ENCODE results near the gene RARS2. TPM values are rescaled to one million over a fixed set of nuclear protein-coding genes. Genes with fewer than 3 reads are reported as not detected.
A peak's percentile ranks its signal among the peaks of the same experiment; 100 is the strongest.

The RARS2 gene
- total RNA-seq, 2 experiments from 2014 or later, result 23.2 to 24.3 TPM

DNA sequence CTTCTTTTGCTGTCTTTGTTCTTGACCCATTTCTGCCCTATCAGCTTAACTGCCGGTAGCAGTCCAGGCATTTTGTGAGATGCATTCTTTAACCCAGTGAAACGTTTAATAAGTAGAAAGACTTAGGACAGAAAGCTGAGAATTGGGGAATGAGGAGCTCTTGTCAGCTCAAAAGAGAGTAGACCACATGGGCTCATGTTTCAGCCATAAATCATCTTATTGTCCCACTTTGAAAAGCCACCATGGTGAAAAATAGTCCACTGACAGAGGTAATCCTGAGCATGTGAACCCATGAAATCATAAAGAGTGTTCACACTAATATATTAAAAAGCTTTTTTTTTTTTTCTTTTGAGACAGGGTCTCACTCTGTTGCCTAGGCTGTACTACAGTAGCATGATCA is 16.4 kb upstream of the RARS2 start:
- POLR2A ChIA-PET, result interaction anchor here (1.1 kb wide), 1 partner anchor 17 kb away, joined by 3 read pairs; the partner anchor contains the start of gene RARS2
- H3K9me3 Mint-ChIP-seq, result no peaks in the 10 kb centered on the region
- H3K27me3 Mint-ChIP-seq, result no peaks in the 10 kb centered on the region
- H3K36me3 Mint-ChIP-seq (ENCODE audit: low read depth), result peaks cover 13% of the 10 kb centered on the region
- no peaks in the 10 kb centered on the region for H3K4me1 Mint-ChIP-seq
- no peak overlapping the region for H3K27ac Mint-ChIP-seq
- CTCF ChIA-PET, result no interaction called here
- no peak for DNase-seq
- no peak overlapping the region for H3K4me3 Mint-ChIP-seq

DNA sequence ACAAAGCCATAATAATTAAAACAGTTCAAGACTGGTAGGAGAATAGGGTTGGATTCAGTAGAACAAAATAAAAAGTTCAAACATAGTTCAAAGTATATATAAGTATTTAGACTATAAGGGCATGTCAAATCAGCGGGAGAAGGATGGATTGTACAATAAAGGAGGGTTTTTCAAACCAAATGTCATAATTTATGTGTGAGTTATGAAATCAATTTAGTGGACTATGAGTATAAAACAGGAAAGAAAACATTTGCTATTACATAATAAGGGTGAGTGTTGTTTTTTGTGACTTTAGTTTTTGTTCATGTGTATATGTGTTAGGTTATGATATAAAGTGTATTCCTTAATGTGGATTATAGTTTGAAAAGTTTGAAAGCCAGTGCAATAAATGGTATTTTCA is 10.8 kb upstream of the RARS2 start:
- H3K27me3 Mint-ChIP-seq, result no peaks in the 10 kb centered on the region
- H3K4me3 Mint-ChIP-seq, result no peak overlapping the region
- H3K4me1 Mint-ChIP-seq, result no peaks in the 10 kb centered on the region
- ChIA-PET POLR2A (no interaction called here), CTCF (no interaction called here)
- H3K27ac Mint-ChIP-seq, result no peak overlapping the region
- H3K9me3 Mint-ChIP-seq, result no peaks in the 10 kb centered on the region
- H3K36me3 Mint-ChIP-seq (ENCODE audit: low read depth), result peaks cover 8% of the 10 kb centered on the region
- no peak for DNase-seq

DNA sequence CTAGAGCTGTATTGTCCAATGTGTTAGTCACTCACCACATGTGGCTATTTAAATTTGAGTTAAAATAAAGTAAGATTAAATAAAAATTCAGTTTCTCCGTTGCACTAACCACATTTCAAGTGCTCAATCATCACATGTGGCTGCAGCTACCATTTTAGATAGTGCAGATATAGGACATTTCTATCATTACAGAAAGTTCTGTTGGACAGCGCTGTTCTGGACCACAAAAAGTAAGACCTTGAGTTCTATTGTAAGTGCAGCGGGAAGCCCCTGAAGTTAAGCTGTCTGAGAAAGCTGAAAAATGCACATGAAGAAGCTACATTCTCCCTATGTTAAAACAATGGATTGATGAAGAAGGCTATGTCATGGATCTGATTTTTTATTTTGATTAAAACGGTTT is 1.2 kb upstream of the RARS2 start:
- Mint-ChIP-seq H3K27ac (no peak overlapping the region), H3K4me1 (peaks cover 56% of the 10 kb centered on the region), H3K9me3 (no peaks in the 10 kb centered on the region), H3K36me3 (ENCODE audit: low read depth) (peaks cover 53% of the 10 kb centered on the region), H3K4me3 (peak overlapping the region; percentile 88), H3K27me3 (no peaks in the 10 kb centered on the region)
- POLR2A ChIA-PET, result interaction anchor here (0.6 to 3.5 kb wide), 8 partner anchors 13 to 1912 kb away, joined by 3 to 38 read pairs (median 3); partner anchors contain the start of gene AKIRIN2
- CTCF ChIA-PET, result interaction anchor here (0.6 to 1.3 kb wide), 2 partner anchors 11 to 524 kb away, joined by 3 read pairs; no protein-coding TSS in a partner anchor
- DNase-seq, result no peak

DNA sequence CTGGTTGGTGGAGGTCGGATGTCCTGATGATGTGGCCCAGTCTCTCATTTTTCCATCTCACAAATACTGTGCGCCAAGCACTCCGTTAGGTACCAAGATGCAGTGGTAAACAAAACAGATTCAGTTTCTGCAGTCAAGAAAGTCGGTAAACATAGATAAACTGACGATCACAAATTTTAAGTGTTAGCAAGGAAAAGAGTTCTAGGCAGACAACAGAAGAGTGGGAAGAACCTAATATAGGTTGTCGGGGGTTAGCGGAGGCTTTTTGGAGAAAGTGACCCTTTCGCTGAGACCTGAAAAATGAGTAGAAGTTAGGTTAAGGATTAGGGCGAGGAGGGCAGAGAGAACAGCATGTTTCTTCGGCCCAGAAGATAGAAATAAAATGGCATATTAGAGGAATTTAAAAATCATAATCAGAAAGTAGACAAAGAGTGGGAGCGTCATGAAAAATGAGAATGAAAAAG is 662 bp upstream of the RARS2 start:
- Mint-ChIP-seq H3K27me3 (no peaks in the 10 kb centered on the region), H3K27ac (peak overlapping the region; percentile 77), H3K9me3 (no peaks in the 10 kb centered on the region), H3K4me1 (peaks cover 59% of the 10 kb centered on the region), H3K4me3 (peak overlapping the region; percentile 88), H3K36me3 (ENCODE audit: low read depth) (peaks cover 55% of the 10 kb centered on the region)
- ChIA-PET CTCF (interaction anchor here (1.2 to 1.5 kb wide), 3 partner anchors 12 to 116 kb away, joined by 3 to 4 read pairs (median 3); no protein-coding TSS in a partner anchor), POLR2A (interaction anchor here (0.9 to 3.5 kb wide), 8 partner anchors 11 to 1490 kb away, joined by 3 to 38 read pairs (median 4); partner anchors contain the start of genes AKIRIN2 and PNRC1)
- DNase-seq, result no peak

GRCh38 chr6:87588756-87589407 is 905 bp downstream of the RARS2 start:
- ChIA-PET POLR2A (interaction anchor here (0.8 to 3.5 kb wide), 22 partner anchors 9 to 1492 kb away, joined by 3 to 38 read pairs (median 3); partner anchors contain the start of genes AKIRIN2, PNRC1 and SLC35A1), CTCF (interaction anchor here (0.7 to 1.5 kb wide), 4 partner anchors 53 to 115 kb away, joined by 3 to 4 read pairs (median 3); partner anchors contain the start of gene AKIRIN2)
- Mint-ChIP-seq H3K27ac (peak overlapping the region; percentile 77), H3K9me3 (no peaks in the 10 kb centered on the region), H3K4me1 (peaks cover 55% of the 10 kb centered on the region), H3K27me3 (no peaks in the 10 kb centered on the region), H3K4me3 (peak overlapping the region; percentile 88), H3K36me3 (ENCODE audit: low read depth) (peaks cover 48% of the 10 kb centered on the region)
- no peak for DNase-seq

- H3K27ac Mint-ChIP-seq, result no peak overlapping the region
- no peaks in the 10 kb centered on the region for H3K27me3 Mint-ChIP-seq
- H3K36me3 Mint-ChIP-seq (ENCODE audit: low read depth), result peaks cover 64% of the 10 kb centered on the region
- CTCF ChIA-PET, result interaction anchor here (1.1 kb wide), 1 partner anchor 495 kb away, joined by 3 read pairs; no protein-coding TSS in a partner anchor
- peaks cover 48% of the 10 kb centered on the region for H3K4me1 Mint-ChIP-seq
- no peak for DNase-seq
- POLR2A ChIA-PET, result interaction anchor here (0.5 to 1.1 kb wide), 2 partner anchors 113 to 115 kb away, joined by 3 to 4 read pairs; partner anchors contain the start of gene AKIRIN2
- H3K4me3 Mint-ChIP-seq, result no peak overlapping the region
- no peaks in the 10 kb centered on the region for H3K9me3 Mint-ChIP-seq
These were observed 3.3 kb downstream of the RARS2 start for GRCh38 chr6:87586371-87587077.

GRCh38 chr6:87583822-87584221 is 6.0 kb downstream of the RARS2 start:
- POLR2A ChIA-PET, result interaction anchor here (1.6 kb wide), 1 partner anchor 9 kb away, joined by 3 read pairs; no protein-coding TSS in a partner anchor
- Mint-ChIP-seq H3K36me3 (ENCODE audit: low read depth) (peaks cover 70% of the 10 kb centered on the region), H3K4me3 (no peak overlapping the region), H3K27ac (no peak overlapping the region), H3K9me3 (no peaks in the 10 kb centered on the region), H3K27me3 (no peaks in the 10 kb centered on the region), H3K4me1 (peaks cover 30% of the 10 kb centered on the region)
- CTCF ChIA-PET, result no interaction called here
- no peak for DNase-seq

DNA sequence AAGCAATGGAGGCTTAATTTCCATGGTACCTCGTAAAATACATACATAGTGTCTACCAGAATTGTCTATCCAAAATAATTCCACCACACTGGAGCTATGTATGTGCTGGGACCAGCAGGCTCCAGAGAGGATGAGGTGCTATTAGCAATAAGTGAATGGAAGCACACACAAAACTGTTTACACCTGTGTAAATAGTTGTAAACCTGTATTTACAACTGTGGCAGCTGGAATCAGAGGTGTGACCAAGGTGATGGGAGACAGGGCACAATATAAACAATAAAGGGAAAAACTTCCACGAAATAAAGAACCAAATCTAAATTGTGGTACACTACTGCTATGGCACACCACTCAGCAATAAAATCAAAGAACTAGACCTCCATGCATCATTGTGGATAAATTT is 14.4 kb downstream of the RARS2 start:
- Mint-ChIP-seq H3K4me3 (no peak overlapping the region), H3K4me1 (peaks cover 32% of the 10 kb centered on the region), H3K9me3 (peaks cover 3% of the 10 kb centered on the region), H3K36me3 (ENCODE audit: low read depth) (peaks cover 46% of the 10 kb centered on the region), H3K27ac (peak overlapping the region; percentile 29), H3K27me3 (no peaks in the 10 kb centered on the region)
- ChIA-PET POLR2A (interaction anchor here (1.1 kb wide), 1 partner anchor 14 kb away, joined by 4 read pairs; the partner anchor contains the start of genes ORC3 and RARS2), CTCF (interaction anchor here (0.7 kb wide), 1 partner anchor 30 kb away, joined by 3 read pairs; no protein-coding TSS in a partner anchor)
- DNase-seq, result no peak

- no peak overlapping the region for H3K4me3 Mint-ChIP-seq
- DNase-seq, result no peak
- ChIA-PET CTCF (no interaction called here), POLR2A (no interaction called here)
- H3K27me3 Mint-ChIP-seq, result no peaks in the 10 kb centered on the region
- peaks cover 32% of the 10 kb centered on the region for H3K4me1 Mint-ChIP-seq
- H3K27ac Mint-ChIP-seq, result no peak overlapping the region
- H3K36me3 Mint-ChIP-seq (ENCODE audit: low read depth), result peaks cover 47% of the 10 kb centered on the region
- peaks cover 3% of the 10 kb centered on the region for H3K9me3 Mint-ChIP-seq
These were observed 15.5 kb downstream of the RARS2 start for GRCh38 chr6:87574237-87574804.

DNA sequence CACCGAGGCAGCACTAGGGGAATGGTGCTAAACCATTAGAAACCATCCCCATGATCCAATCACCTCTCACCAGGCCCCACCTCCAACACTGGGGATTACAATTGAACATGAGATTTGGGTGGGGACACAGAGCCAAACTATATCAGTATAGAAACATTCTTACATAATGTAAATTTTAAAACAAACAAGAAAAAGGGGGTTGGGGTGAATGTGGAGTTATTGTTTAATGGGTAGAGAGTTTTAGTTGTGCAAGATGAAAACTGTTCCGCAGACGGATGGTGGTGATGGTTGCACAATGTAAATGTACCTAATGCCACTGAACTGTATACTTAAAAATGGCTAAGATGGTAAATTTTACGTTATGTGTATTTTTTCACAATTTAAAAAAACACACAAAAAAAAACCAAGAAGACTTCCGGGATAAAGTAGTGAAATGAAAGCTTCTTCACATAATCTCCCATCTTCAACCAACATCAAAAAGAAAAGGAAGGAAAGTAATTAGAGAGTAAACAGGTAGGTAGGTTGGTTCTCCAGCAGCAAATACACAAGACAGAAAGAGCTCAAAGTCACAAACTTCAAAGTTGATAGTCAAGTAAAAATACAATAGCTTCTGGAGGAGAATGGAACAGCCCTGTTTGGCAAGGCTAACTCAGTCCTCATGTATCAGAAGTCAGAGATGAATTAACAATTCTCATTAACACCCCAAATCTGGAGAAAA is 16.3 kb downstream of the RARS2 start:
- Mint-ChIP-seq H3K9me3 (peaks cover 3% of the 10 kb centered on the region), H3K27me3 (no peaks in the 10 kb centered on the region), H3K27ac (no peak overlapping the region), H3K36me3 (ENCODE audit: low read depth) (peaks cover 47% of the 10 kb centered on the region), H3K4me3 (no peak overlapping the region), H3K4me1 (peaks cover 32% of the 10 kb centered on the region)
- DNase-seq, result no peak
- ChIA-PET CTCF (no interaction called here), POLR2A (no interaction called here)

DNA sequence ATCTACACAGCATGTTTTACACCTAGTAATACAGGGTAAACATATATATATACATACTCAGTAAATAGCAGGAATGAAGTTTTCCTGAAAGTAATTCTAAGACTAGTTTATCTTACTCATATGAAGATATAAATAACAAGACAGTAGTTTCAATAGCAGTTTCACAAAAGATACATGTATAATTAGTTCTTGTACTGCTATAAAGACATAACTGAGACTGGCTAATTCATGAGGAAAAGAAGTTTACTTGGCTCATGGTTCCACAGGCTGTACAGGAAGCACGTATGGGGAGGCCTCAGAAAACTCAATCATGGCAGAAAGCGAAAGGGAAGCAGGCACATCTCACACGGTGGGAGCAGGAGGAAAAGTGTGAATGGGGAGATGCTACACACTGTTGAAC is 16.9 kb downstream of the RARS2 start:
- H3K9me3 Mint-ChIP-seq, result peaks cover 3% of the 10 kb centered on the region
- ChIA-PET CTCF (no interaction called here), POLR2A (interaction anchor here (0.7 to 1.1 kb wide), 2 partner anchors 17 to 18 kb away, joined by 3 read pairs; partner anchors contain the start of genes ORC3 and RARS2)
- no peak overlapping the region for H3K4me3 Mint-ChIP-seq
- H3K4me1 Mint-ChIP-seq, result peaks cover 32% of the 10 kb centered on the region
- no peak overlapping the region for H3K27ac Mint-ChIP-seq
- peaks cover 52% of the 10 kb centered on the region for H3K36me3 Mint-ChIP-seq (ENCODE audit: low read depth)
- H3K27me3 Mint-ChIP-seq, result no peaks in the 10 kb centered on the region
- no peak for DNase-seq

DNA sequence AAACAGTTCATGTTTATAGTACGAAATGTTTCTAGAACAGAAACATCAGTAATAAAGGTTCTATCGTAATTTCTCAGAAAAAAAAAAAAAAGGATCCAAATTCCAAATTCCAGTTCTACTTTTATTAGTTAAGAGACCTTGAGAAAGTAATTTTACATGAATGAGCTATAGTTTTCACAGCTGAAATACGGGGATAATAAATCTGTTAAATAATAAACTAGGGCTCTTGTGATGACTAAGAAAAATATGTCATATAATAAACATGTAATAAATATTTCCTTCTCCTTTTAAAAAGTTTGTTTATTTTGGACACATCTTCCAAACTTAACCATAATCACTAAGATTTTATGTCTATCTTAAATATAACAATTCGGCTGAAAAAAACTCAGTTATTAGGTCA is 17.8 kb downstream of the RARS2 start:
- peaks cover 47% of the 10 kb centered on the region for H3K36me3 Mint-ChIP-seq (ENCODE audit: low read depth)
- H3K27ac Mint-ChIP-seq, result no peak overlapping the region
- peaks cover 32% of the 10 kb centered on the region for H3K4me1 Mint-ChIP-seq
- ChIA-PET POLR2A (interaction anchor here (0.6 to 1.1 kb wide), 3 partner anchors 17 to 400 kb away, joined by 3 read pairs; partner anchors contain the start of genes ORC3 and RARS2), CTCF (no interaction called here)
- no peak overlapping the region for H3K4me3 Mint-ChIP-seq
- DNase-seq, result no peak
- H3K27me3 Mint-ChIP-seq, result no peaks in the 10 kb centered on the region
- H3K9me3 Mint-ChIP-seq, result peaks cover 3% of the 10 kb centered on the region
